Esophagus muscularis mucosa (tissue), 4 donors: ENCODE results near the gene KCNH4. TPM values are rescaled to one million over a fixed set of nuclear protein-coding genes. Genes with fewer than 3 reads are reported as not detected.

Experiments
- DNase-seq: peaks from one replicate; pipeline ENCODE4 v3.0.0-alpha.2; 2017; ENCODE audit errors: extremely low spot score
- H3K27ac ChIP-seq, 4 donors: fragments of 200-600 bp; sonication (generic); replicated peaks in 1 of 4; 1 replicate in 3 of 4; 2 replicates in 1 of 4; pipeline ENCODE4 v1.5.1; 2016 to 2019; ENCODE audit warnings: mild to moderate bottlenecking in 1 of 4
- H3K27me3 ChIP-seq, 4 donors: fragments of 200-600 bp; sonication (generic); one replicate each; pipeline versions ENCODE4 v1.5.1 to v1.6.0; 2016 to 2019
- H3K36me3 ChIP-seq, 4 donors: fragments of 200-600 bp; sonication (generic); one replicate each; pipeline ENCODE4 v1.5.1; 2016 to 2019
- H3K4me1 ChIP-seq, 4 donors: fragments of 200-600 bp; sonication (generic); one replicate each; pipeline ENCODE4 v1.5.1; 2016 to 2019
- H3K4me3 ChIP-seq, 4 donors: fragments of 200-600 bp; sonication (generic); 1 replicate in 2 of 4; 2 replicates in 2 of 4; pipeline ENCODE4 v1.5.1; 2016 to 2019; ENCODE audit warnings: mild to moderate bottlenecking in 4 of 4, moderate library complexity in 1 of 4
- H3K9me3 ChIP-seq, 4 donors: fragments of 200-600 bp; sonication (generic); 1 replicate in 3 of 4; 2 replicates in 1 of 4; pipeline ENCODE4 v1.5.1; 2016 to 2019
- EP300 ChIP-seq: sonication (generic); formaldehyde crosslinking; IDR thresholded peaks from one replicate; pipeline ENCODE4 v1.6.1; 2017; ENCODE audit warnings: antibody characterized with exemption
- POLR2A ChIP-seq: fragments of 450-650 bp; IDR thresholded peaks from one replicate; pipeline ENCODE4 v1.6.1; 2017; ENCODE audit warnings: antibody characterized with exemption, moderate library complexity, mild to moderate bottlenecking, low read depth
- POLR2AphosphoS5 ChIP-seq, 2 donors: sonication (generic); formaldehyde crosslinking; IDR thresholded peaks; one replicate each; pipeline ENCODE4 v1.6.1; 2017; ENCODE audit warnings: antibody characterized with exemption in 2 of 2
- WGBS: methylation state at CpG from one replicate; pipeline ENCODE4 v1.1.5; 2018; 5-methylcytosine and 5-hydroxymethylcytosine counted together
- intact Hi-C: fragments of 100-400 bp; cut with DNase I; formaldehyde crosslinking; loops from one replicate; pipeline ENCODE4 v1.15.1; 2023
- total RNA-seq, 4 donors: library from RNA; depleted of rRNA; stranded (reverse); fragments of >200 nt; gene quantifications; one replicate each; pipeline versions ENCODE4 v1.1.0 to v1.2.1, GENCODE V29; 2016
- TF ChIP-seq, protein P1 (sequence below), 3 experiments: fragments of 200-600 bp in 2 of 3; fragments of 450-650 bp in 1 of 3; sonication (generic) in 2 of 3; IDR thresholded peaks; one replicate each; pipeline ENCODE4 v1.5.1; 2017 to 2019; ENCODE audit warnings: antibody characterized with exemption in 3 of 3, mild to moderate bottlenecking in 2 of 3, moderate library complexity in 1 of 3

Gene KCNH4
- total RNA-seq, 4 donors from 2014 or later = 0.17 to 0.42 (median 0.26) TPM

DNA sequence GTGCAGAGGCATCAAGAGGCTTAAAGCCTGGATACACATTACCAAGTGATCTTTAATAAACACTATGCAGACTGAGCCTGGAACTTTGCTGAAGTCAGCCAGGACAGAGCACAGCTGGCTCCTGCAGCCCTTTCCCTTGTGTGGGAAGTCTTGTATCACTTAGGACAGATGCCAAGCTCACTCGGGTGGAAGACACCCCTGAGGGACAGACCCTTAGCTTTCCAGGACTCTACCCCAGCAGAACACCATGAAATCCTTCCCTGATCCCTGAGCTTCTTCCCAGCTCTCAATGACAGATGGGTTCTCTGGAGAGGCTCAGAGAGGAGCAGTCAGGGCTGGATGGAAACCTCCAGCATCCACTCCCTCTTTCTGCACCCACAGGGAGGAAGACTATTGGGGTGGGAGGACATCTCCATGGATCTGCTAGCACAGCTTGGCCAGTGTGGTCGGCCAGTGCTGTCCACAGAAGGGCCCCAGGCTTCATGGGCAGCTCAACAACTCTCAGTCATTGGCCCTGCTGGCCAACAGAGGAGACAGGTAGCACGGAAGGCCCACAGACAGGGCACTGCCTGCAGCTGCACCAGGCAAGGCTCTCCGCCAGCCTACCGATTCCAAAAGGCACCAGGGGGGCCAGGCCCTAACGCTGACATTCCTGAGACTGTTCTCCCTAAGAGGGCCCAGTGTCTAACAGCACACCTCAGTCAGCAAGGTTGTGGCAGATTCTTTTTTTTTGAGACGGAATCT is 42.0 kb downstream of the KCNH4 start:
- Histone ChIP-seq H3K4me1 (peaks cover 78 to 90% (median 86%) of the 10 kb centered on the region in 4 donors), H3K36me3 (peaks cover 0 to 25% (median 7%) of the 10 kb centered on the region in 4 donors), H3K27ac (peak overlapping the region in 1 of 4 donors; percentile 14), H3K27me3 (no peaks in the 10 kb centered on the region), H3K9me3 (no peaks in the 10 kb centered on the region), H3K4me3 (no peak overlapping the region)
- TF ChIP-seq POLR2AphosphoS5 (IDR thresholded peaks at IDR 0.05) = no peak
- intact Hi-C loops = no loop called here
- 73% methylated on average over 6 of the region's 7 CpGs for WGBS
- no peak for DNase-seq

DNA sequence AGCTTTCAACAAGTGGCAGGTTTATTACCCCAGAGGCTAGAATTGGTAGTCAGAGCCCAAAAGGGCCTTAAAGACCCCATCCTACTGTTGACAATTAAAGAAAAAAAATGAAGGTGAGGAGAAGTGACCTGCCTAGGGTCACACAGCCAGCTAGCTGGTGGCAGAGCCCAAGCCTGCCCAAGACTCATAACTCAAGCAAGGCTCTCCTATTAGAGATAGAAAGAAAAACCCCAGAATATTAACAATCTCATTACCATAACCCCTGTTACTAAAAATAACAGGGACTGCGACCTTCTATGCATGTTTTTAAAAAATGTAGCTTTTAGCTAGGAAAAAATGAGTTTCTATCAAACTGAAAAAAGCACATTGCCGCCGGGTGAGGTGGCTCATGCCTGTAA is 44.3 kb downstream of the KCNH4 start:
- Histone ChIP-seq H3K27ac (peak overlapping the region; percentile 30 to 63 (median 52)), H3K9me3 (no peaks in the 10 kb centered on the region), H3K4me3 (peak overlapping the region in 1 of 4 donors; percentile 5), H3K4me1 (peaks cover 80 to 91% (median 87%) of the 10 kb centered on the region in 4 donors), H3K27me3 (no peaks in the 10 kb centered on the region), H3K36me3 (peaks cover 0 to 20% (median 5%) of the 10 kb centered on the region in 4 donors)
- no peak for TF ChIP-seq POLR2A
- no peak for TF ChIP-seq EP300
- no peak for TF ChIP-seq POLR2AphosphoS5 (IDR thresholded peaks at IDR 0.05)
- TF ChIP-seq, protein P1, sequence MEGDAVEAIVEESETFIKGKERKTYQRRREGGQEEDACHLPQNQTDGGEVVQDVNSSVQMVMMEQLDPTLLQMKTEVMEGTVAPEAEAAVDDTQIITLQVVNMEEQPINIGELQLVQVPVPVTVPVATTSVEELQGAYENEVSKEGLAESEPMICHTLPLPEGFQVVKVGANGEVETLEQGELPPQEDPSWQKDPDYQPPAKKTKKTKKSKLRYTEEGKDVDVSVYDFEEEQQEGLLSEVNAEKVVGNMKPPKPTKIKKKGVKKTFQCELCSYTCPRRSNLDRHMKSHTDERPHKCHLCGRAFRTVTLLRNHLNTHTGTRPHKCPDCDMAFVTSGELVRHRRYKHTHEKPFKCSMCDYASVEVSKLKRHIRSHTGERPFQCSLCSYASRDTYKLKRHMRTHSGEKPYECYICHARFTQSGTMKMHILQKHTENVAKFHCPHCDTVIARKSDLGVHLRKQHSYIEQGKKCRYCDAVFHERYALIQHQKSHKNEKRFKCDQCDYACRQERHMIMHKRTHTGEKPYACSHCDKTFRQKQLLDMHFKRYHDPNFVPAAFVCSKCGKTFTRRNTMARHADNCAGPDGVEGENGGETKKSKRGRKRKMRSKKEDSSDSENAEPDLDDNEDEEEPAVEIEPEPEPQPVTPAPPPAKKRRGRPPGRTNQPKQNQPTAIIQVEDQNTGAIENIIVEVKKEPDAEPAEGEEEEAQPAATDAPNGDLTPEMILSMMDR (IDR thresholded peaks at IDR 0.05) = no peak
- no peak for DNase-seq
- 89% methylated on average over 3 of the region's 3 CpGs for WGBS
- intact Hi-C loops = no loop called here

DNA sequence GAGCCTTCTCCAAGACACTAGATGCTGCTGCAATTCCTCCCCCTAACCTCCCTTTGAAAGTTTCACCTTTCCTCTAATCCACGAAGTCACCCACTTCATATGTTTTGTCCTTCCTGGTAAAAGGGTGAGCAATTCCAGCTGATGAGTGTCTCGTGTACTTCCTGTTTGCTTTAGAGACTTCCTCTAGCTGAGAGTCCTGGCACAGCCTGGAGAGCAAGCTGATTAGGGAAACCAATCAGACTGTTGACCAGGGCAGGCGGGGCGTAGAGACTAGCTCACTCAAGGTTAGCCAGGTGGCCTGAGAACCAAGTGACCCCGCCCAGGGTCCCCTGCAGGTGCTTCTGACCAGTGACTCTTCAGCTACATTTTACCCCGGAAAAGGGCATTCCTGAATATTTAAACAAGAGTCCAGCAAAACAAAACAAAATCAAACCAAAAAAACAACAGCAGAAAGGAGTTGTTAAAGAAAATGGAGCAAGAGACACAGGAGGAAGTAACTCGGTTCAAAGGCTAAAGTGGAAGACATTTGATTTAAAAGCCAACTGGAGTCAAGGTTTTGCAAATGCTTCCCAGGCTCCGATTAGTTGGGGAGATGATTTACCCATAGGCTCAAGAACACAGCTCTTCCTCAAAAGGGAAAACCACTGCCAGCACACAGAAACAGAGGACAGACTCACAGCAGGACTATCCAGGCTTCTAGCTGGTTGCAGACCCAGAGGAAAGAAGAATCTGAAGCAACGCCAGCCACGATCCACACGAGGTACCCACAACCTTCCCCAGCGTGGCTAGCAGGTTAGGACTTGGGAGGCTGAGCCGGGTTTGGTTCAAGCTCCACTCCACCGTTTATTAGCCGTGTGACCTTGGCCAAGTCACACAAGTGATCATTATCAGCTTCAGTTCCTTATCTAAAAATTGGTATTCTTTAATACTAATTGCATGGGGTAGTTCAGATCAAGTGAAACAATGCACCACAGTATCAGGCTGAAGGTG is 45.0 kb downstream of the KCNH4 start:
- TF ChIP-seq EP300 (no peak), POLR2AphosphoS5 (IDR thresholded peaks at IDR 0.05) (peak; percentile 61 to 69), POLR2A (no peak)
- TF ChIP-seq, protein P1 (IDR thresholded peaks at IDR 0.05) = no peak
- WGBS = 62% methylated on average over 15 of the region's 15 CpGs
- intact Hi-C loops = no loop called here
- DNase-seq = no peak
- Histone ChIP-seq H3K9me3 (no peaks in the 10 kb centered on the region), H3K27me3 (no peaks in the 10 kb centered on the region), H3K27ac (peak overlapping the region; percentile 39 to 63 (median 52)), H3K4me1 (peaks cover 83 to 91% (median 89%) of the 10 kb centered on the region in 4 donors), H3K4me3 (peak overlapping the region in 1 of 4 donors; percentile 5), H3K36me3 (peaks cover 0 to 13% (median under 1%) of the 10 kb centered on the region in 4 donors)

DNA sequence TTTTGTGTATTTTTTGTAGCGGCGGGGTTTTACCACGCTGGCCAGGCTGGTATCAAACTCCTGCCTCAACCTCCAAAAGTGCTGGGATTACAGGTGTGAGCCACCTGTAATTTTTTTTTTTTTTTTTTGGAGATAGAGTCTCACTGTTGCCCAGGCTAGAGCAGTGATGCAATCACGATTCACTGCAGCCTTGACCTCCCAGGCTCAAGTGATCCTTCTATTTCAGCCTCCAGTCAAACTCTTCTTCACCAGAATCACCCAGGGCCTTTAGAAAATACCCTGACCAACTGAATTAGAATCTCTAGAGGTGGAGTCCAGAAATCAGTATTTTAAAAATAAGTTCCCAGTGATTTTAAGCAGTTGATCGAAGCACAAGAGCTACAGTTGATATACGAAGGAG is 45.8 kb downstream of the KCNH4 start:
- H3K36me3 ChIP-seq = peaks cover under 1 to 14% (median 7%) of the 10 kb centered on the region in 4 donors
- H3K4me3 ChIP-seq = no peak overlapping the region
- peak overlapping the region; percentile 35 to 52 (median 45) for H3K27ac ChIP-seq
- no peaks in the 10 kb centered on the region for H3K27me3 ChIP-seq
- intact Hi-C loops = no loop called here
- peaks cover 89 to 97% (median 93%) of the 10 kb centered on the region in 4 donors for H3K4me1 ChIP-seq
- no peak for DNase-seq
- TF ChIP-seq EP300 (no peak), POLR2AphosphoS5 (IDR thresholded peaks at IDR 0.05) (no peak), POLR2A (no peak)
- TF ChIP-seq, protein P1 (IDR thresholded peaks at IDR 0.05) = no peak
- 81% methylated on average over 6 of the region's 6 CpGs for WGBS
- H3K9me3 ChIP-seq = no peaks in the 10 kb centered on the region
